SH-SY5Y (cell line): Measurements from ENCODE around the gene RFNG.

Source experiments
- GATA2 ChIP-seq: IDR thresholded peaks from 2 replicates; pipeline ENCODE4 v1.6.1; 2011; ENCODE audit warnings: mild to moderate bottlenecking, low read depth, low read length
- GATA3 ChIP-seq: IDR thresholded peaks from 2 replicates; pipeline ENCODE4 v1.6.1; 2011; ENCODE audit warnings: low read depth, mild to moderate bottlenecking, low read length, moderate library complexity

DNA sequence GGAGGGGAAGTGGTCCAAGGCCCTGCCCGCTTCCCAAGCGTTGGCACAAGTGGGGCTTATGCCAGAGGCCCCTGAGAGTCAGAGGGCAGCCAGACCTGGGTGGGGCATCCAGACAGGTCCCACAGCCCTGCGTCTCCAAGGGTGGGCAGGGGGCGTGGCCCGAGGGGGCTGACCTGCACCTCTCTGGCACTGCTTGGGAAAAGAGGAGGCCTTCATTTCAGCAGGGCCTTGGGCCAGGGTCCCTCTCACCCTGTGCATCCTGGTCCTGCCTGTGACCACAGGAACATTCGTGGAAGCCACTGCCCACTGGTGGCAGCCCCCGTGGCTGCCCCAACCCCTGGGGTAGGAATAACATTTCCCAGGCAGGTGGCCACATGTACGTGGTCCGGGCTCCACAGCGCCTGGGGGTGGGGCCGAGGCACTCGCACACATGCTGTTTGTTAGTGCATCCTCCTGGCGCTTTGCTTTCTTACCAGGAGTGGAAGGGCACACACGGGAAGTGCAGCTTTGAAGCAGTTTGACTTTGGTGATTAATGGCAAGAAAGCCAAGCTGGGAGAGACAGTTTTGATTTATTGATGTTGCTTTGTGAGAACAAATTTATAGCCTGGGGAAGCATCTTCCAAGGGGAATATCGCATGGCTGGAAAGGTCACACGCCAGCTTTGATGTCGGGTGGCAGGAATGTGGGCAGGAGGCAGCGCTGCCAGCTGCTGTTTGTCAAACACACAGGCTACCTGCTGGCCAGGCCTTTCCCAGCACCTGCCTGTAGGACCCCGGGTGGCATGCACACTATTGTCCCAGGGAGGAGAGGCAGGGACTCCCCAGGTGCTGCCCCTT, 33.2 kb downstream of the RFNG start:
- TF ChIP-seq GATA2 (no peak), GATA3 (no peak)
